Skeletal muscle tissue (tissue), 4 donors: ENCODE results near the gene GLB1L3. TPM values are rescaled to one million over a fixed set of nuclear protein-coding genes. Genes with fewer than 3 reads are reported as not detected.
A peak's percentile ranks its signal among the peaks of the same experiment; 100 is the strongest.

ENCODE experiments used
- H3K27ac ChIP-seq: one replicate; pipeline ENCODE4 v1.7.0; 2013; ENCODE audit warnings: mild to moderate bottlenecking, low read depth, low read length, inconsistent platforms
- H3K27me3 ChIP-seq, 3 donors: one replicate each; pipeline ENCODE4 v1.7.0; 2013; ENCODE audit warnings: low read length in 3 of 3; ENCODE audit not compliant: control insufficient read depth in 3 of 3, insufficient read depth in 3 of 3
- H3K36me3 ChIP-seq, 3 donors: one replicate each; pipeline ENCODE4 v1.7.0; 2013; ENCODE audit warnings: low read length in 3 of 3; ENCODE audit not compliant: control insufficient read depth in 3 of 3, insufficient read depth in 3 of 3
- H3K4me1 ChIP-seq, 3 donors: one replicate each; pipeline ENCODE4 v1.7.0; 2013; ENCODE audit warnings: low read length in 3 of 3, mild to moderate bottlenecking in 3 of 3; ENCODE audit not compliant: control insufficient read depth in 3 of 3, insufficient read depth in 3 of 3
- H3K4me3 ChIP-seq, 3 donors: one replicate each; pipeline ENCODE4 v1.7.0; 2013; ENCODE audit warnings: low read length in 3 of 3
- H3K9ac ChIP-seq, 3 donors: one replicate each; pipeline ENCODE4 v1.7.0; 2013; ENCODE audit warnings: low read length in 3 of 3, mild to moderate bottlenecking in 3 of 3, moderate library complexity in 2 of 3, low read depth in 1 of 3
- H3K9me3 ChIP-seq, 3 donors: one replicate each; pipeline ENCODE4 v1.7.0; 2013; ENCODE audit warnings: low read length in 3 of 3; ENCODE audit not compliant: control insufficient read depth in 3 of 3
- total RNA-seq: library from RNA; depleted of rRNA; stranded (reverse); fragments of >200 nt; gene quantifications from one replicate; pipeline ENCODE4 v1.2.3, GENCODE V29; 2014
- donor health status: Osteomylitis.

Gene GLB1L3
- total RNA-seq, 1 donor from 2014 or later, result not detected

DNA sequence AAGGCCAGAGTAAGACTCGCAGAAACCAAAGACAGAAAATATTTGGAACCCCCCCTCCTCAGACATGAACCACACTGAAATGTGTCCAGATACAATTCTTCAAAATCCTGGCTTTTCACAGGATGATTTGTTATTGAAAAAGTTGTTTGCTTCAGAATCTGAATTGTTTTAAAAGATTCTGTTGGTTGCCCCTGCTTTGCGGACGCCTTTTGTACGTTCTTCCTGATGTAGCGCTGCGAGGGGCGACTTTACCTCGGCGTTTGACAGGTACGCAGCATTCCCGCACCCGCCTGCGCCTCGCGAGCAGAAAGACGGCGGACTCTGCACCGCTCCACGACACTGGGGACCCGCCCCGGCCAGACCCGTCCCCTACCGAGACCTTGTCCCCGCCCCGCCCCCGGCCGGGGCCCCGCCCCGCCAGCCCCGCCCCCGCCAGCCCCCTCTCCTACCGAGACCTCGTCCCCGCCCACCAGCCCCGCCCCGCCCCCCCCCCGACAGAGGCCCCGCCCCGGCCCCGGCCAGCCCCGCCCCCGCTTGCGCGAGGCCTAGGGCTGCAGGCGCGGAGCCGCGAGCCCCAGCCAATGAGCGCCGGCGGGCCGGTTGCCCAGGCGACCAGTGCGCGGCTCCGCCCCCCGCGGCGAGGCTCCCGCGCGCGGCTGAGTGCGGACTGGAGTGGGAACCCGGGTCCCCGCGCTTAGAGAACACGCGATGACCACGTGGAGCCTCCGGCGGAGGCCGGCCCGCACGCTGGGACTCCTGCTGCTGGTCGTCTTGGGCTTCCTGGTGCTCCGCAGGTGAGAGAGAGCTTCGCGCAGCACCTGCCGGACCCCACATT, 55.4 kb downstream of the GLB1L3 start, which contains the start of gene GLB1L2:
Gene GLB1L2, plus strand, starts transcription at position 635 of the 835 bp plus-strand sequence. Its CDS starts 74 bp downstream, at position 709.
- Histone ChIP-seq H3K9me3 (no peaks in the 10 kb centered on the region), H3K36me3 (no peaks in the 10 kb centered on the region), H3K4me3 (peak within 1 kb of the TSS; percentile 56 to 72 (median 63)), H3K9ac (peak within 1 kb of the TSS in 2 of 3 donors; percentile 19 to 50), H3K27ac (no peak within 1 kb of the TSS), H3K27me3 (peaks cover 0 to 13% (median 0%) of the 10 kb centered on the region in 3 donors), H3K4me1 (peaks cover 4 to 19% (median 8%) of the 10 kb centered on the region in 3 donors)

DNA sequence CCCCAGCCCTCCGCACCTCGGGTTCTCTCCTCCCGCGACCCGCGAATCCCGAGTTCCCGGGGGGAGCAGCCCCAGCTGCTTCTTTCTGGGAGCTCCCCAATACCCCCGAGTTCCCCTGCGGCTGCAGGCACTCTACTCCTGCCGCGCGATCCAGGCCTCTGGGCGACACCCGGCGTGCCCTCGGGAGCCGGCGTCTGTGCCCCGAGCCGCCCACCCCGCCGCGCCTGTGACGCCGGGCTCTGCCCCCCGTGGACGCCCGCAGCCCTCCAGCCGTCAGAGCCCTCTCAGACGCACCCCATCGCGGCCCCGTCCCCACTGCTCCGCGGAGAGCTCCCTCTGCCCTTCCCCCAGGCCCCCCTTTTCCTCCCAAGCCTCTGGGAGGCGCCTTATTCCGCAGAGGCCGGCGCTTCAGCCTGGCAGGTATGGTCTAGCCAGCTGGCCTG, 56.0 kb downstream of the GLB1L3 start:
- Histone ChIP-seq H3K27me3 (peaks cover 0 to 13% (median 0%) of the 10 kb centered on the region in 3 donors), H3K27ac (no peak overlapping the region), H3K9ac (peak overlapping the region in 1 of 3 donors; percentile 50), H3K4me3 (peak overlapping the region; percentile 54 to 72 (median 56)), H3K9me3 (no peaks in the 10 kb centered on the region), H3K36me3 (no peaks in the 10 kb centered on the region), H3K4me1 (peaks cover 4 to 19% (median 8%) of the 10 kb centered on the region in 3 donors)

DNA sequence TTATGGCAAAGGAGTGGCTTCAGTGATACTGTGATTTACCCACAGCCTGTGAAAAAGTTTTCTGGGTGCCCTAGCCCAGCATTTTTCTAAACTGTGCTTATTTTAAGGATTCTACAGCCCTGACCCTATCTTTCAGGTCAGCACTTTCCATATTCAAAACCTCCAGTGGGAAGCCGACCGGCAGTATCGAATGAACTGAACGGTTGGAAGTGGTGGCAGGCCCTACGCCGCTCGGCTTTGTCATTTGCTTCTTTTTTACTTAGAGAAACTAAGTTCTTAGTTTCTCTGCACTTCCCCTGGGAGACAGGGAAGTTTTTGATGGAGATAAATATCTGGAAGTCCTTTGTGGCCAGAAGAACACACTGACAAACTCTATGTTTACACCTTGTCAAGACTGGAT, 56.6 kb downstream of the GLB1L3 start:
- H3K36me3 ChIP-seq, result no peaks in the 10 kb centered on the region
- peaks cover 4 to 19% (median 8%) of the 10 kb centered on the region in 3 donors for H3K4me1 ChIP-seq
- no peak overlapping the region for H3K9ac ChIP-seq
- H3K4me3 ChIP-seq, result no peak overlapping the region
- H3K9me3 ChIP-seq, result no peaks in the 10 kb centered on the region
- no peak overlapping the region for H3K27ac ChIP-seq
- peaks cover 0 to 13% (median 0%) of the 10 kb centered on the region in 3 donors for H3K27me3 ChIP-seq

DNA sequence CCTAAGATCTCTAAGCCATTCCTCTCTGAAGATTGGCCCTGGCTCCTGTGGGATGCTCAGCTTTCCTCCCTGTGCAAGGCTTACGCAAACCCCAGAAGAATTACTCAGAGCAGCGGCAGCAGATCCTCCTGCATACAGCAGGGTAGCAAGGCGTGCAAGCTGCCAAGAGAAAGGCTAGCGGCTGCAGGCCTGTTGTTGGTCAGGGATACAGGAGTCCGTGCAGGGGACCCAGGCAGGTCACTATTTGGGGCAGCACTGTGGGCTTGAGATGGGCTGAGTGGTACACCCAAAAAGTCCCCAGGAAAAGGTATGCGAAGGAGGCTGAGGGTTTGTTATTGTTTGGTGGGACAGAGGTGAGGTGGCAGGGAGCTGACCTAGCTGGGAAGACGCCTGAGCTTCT, 57.1 kb downstream of the GLB1L3 start:
- Histone ChIP-seq H3K9ac (no peak overlapping the region), H3K27me3 (peaks cover 0 to 13% (median 0%) of the 10 kb centered on the region in 3 donors), H3K9me3 (no peaks in the 10 kb centered on the region), H3K36me3 (no peaks in the 10 kb centered on the region), H3K4me1 (peaks cover 4 to 19% (median 8%) of the 10 kb centered on the region in 3 donors), H3K27ac (no peak overlapping the region), H3K4me3 (no peak overlapping the region)

DNA sequence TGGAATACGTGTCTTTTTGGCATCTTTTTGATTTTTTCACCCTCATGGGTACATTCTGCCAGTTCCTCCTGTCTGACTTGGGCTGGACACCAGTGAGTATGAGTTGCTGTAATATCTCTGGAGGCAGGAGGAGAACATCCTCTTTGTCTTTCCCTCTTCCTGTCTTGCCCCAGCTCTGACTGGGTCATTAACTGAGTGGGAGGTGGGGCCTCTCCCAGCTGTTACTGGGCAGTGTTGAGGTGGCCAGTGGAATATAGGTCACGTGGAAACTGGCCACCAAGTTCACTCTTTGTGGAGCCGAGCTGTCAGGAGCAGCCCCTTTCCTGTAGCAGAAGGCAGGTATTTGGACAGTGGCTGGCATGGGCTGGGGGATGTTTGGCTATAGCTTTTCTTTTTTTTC, 57.8 kb downstream of the GLB1L3 start:
- Histone ChIP-seq H3K4me3 (no peak overlapping the region), H3K9me3 (no peaks in the 10 kb centered on the region), H3K27ac (no peak overlapping the region), H3K27me3 (peaks cover 0 to 13% (median 0%) of the 10 kb centered on the region in 3 donors), H3K4me1 (peaks cover 4 to 19% (median 8%) of the 10 kb centered on the region in 3 donors), H3K36me3 (no peaks in the 10 kb centered on the region), H3K9ac (no peak overlapping the region)

DNA sequence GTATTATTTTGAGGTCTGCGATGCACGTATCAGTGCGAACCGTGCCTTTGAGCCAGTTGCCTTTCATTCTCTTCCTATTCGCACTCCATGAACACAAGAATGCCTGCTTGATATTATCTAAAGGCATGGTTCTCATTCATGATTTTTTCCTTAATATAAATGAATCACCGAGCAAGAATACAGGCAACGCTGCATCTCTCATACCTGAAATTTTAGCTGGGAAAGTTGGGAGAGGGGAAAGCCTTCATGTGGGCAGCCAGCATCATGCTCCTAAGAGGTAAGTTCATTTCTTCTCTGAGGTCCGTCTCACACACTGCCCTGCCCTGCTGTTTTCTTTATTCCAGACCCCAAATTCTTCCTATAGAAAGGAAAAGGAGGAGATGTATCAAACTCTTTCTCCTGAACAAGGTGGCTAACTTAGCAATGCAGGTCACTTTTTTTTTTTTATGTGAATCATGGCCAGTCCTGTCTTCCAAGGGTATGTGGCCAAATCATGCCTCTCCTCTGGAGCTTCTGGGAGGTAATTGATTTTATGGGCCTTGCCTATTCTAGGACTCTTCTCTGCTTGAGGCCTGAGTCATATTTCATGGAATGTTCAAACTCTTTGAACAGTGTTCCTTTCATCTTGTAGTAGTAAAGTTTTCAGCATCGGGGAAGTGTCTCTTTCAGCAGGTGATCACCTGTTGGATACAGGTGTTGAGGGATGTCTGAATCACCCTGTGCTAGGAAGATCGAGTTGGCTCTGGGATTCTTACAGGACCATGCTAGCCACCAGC, 58.8 kb downstream of the GLB1L3 start:
- H3K9ac ChIP-seq, result no peak overlapping the region
- H3K27me3 ChIP-seq, result peaks cover 0 to 13% (median 0%) of the 10 kb centered on the region in 3 donors
- H3K4me1 ChIP-seq, result peaks cover 4 to 19% (median 8%) of the 10 kb centered on the region in 3 donors
- H3K9me3 ChIP-seq, result no peaks in the 10 kb centered on the region
- no peak overlapping the region for H3K27ac ChIP-seq
- H3K36me3 ChIP-seq, result no peaks in the 10 kb centered on the region
- no peak overlapping the region for H3K4me3 ChIP-seq

DNA sequence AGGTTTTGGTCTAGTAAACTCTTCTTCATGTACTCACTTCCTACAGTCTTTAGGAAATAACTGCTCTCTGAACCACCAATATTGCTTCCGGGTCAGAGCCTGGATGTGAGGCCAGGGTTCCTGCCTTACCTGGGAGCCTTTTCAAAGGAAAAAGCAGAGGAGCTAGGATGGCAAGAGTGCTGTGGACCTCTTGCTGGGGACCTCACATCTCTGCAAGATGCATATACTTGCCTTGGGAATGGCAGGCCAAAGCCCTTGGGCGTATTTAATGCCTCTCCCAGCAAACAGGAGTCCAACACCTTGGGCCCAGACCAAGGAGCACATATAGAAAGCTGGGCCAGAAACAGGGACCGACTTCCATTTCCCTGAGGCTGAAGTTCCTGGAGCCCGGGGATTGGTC, 60.9 kb downstream of the GLB1L3 start:
- Histone ChIP-seq H3K4me3 (no peak overlapping the region), H3K36me3 (no peaks in the 10 kb centered on the region), H3K27me3 (peaks cover 0 to 13% (median 0%) of the 10 kb centered on the region in 3 donors), H3K9ac (no peak overlapping the region), H3K27ac (no peak overlapping the region), H3K9me3 (no peaks in the 10 kb centered on the region), H3K4me1 (peaks cover under 1 to 8% (median 7%) of the 10 kb centered on the region in 3 donors)

DNA sequence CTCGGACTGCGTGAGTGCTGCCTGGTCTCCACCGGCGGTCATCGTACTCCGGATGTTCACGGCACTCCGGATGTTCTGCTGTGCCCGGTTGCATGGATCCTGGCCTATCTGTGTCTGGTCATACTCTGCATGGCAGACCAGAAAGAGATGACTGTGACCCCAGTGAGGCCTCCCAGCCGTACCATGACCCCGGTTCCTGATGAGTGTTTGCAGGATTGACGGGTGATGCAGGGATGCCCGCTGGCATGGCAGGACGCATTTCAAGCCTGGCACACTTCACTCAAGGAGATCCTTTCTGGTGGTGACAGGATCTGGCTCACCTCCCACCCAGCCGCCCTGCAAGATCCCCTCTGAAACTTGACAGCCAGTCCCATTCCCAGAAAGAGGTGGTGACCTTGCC, 61.9 kb downstream of the GLB1L3 start:
- no peak overlapping the region for H3K27ac ChIP-seq
- H3K9ac ChIP-seq, result no peak overlapping the region
- H3K4me1 ChIP-seq, result no peaks in the 10 kb centered on the region
- no peaks in the 10 kb centered on the region for H3K9me3 ChIP-seq
- no peaks in the 10 kb centered on the region for H3K36me3 ChIP-seq
- peaks cover 0 to 11% (median 4%) of the 10 kb centered on the region in 3 donors for H3K27me3 ChIP-seq
- H3K4me3 ChIP-seq, result no peak overlapping the region

DNA sequence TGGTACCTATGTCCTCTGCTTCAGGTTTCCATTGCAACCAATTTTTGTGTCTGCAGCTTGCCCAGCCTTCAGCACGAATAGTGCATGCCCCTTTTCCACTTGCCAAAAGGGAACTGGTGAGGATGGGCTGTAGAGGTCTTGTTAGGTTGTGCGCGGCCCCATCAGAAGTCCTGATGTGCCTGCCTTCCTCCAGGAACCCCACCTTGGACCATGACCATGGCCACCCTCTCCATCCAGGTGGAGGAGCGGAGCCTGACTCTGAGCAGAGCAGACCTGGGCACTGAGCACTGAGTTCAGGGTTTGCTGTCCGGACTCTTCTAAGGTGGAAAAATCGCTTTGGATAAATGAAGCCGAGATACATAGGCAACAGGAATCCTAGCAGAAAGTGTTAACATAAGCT, 62.5 kb downstream of the GLB1L3 start:
- H3K9ac ChIP-seq, result no peak overlapping the region
- no peaks in the 10 kb centered on the region for H3K9me3 ChIP-seq
- no peaks in the 10 kb centered on the region for H3K36me3 ChIP-seq
- H3K27me3 ChIP-seq, result peaks cover 0 to 9% (median 7%) of the 10 kb centered on the region in 3 donors
- H3K27ac ChIP-seq, result no peak overlapping the region
- no peak overlapping the region for H3K4me3 ChIP-seq
- no peaks in the 10 kb centered on the region for H3K4me1 ChIP-seq
